ENCODE measurements around the gene VPS13A.
"Not testable (repeated sequence)": the region's sequence is repeated elsewhere in the genome, so short reads cannot be mapped to it uniquely, and the experiment has no call there.

Gene VPS13A

DNA sequence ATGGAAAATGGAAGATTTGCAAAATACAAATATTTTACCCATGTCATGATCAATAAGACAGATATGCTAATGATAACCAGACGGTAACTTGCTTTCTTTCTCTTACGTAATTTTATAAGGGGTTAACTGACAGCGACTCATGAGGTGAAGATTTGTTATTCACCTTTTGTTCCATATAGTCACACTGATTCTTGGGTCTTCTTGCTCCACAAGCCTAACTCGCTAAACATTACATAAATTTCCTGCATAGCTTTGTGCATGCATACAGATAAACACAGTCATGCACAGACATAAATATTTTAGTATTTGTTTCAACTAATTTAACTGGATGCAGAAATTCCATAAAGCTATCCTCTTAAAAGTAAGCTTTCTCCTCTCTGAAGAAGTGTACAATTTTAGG lies 225.9 kb downstream of the VPS13A start:
- H3K27me3 ChIP-seq (ENCODE audit: insufficient read depth, low read length) = no peaks in the 10 kb centered on the region
- H3K4me3 ChIP-seq (ENCODE audit: low read depth, low read length, poor library complexity, severe bottlenecking) = no peak overlapping the region
- no peaks in the 10 kb centered on the region for H3K4me1 ChIP-seq (ENCODE audit: insufficient read depth, low read length, severe bottlenecking)
- no peak overlapping the region for H3K27ac ChIP-seq (ENCODE audit: low read depth, low read length, poor library complexity, severe bottlenecking)
- no peaks in the 10 kb centered on the region for H3K9me2 ChIP-seq (ENCODE audit: low read depth, low read length)
- no peaks in the 10 kb centered on the region for H4K20me1 ChIP-seq (ENCODE audit: insufficient read depth, low read length)
- H3K9me3 ChIP-seq (ENCODE audit: low read length) = no peaks in the 10 kb centered on the region
- peaks cover 21% of the 10 kb centered on the region for H3K36me3 ChIP-seq (ENCODE audit: insufficient read depth, low read length)
- H2AFZ ChIP-seq (ENCODE audit: low read length) = no peak overlapping the region
- H3F3A ChIP-seq (ENCODE audit: insufficient read depth, low read length) = no peaks in the 10 kb centered on the region
- TF ChIP-seq, protein P1, sequence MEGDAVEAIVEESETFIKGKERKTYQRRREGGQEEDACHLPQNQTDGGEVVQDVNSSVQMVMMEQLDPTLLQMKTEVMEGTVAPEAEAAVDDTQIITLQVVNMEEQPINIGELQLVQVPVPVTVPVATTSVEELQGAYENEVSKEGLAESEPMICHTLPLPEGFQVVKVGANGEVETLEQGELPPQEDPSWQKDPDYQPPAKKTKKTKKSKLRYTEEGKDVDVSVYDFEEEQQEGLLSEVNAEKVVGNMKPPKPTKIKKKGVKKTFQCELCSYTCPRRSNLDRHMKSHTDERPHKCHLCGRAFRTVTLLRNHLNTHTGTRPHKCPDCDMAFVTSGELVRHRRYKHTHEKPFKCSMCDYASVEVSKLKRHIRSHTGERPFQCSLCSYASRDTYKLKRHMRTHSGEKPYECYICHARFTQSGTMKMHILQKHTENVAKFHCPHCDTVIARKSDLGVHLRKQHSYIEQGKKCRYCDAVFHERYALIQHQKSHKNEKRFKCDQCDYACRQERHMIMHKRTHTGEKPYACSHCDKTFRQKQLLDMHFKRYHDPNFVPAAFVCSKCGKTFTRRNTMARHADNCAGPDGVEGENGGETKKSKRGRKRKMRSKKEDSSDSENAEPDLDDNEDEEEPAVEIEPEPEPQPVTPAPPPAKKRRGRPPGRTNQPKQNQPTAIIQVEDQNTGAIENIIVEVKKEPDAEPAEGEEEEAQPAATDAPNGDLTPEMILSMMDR (IDR thresholded peaks at IDR 0.05; ENCODE audit: low read length) = no peak
- TF ChIP-seq EZH2 (IDR thresholded peaks at IDR 0.05; ENCODE audit: borderline replicate concordance, low read length) = no peak
- H3K4me2 ChIP-seq (ENCODE audit: low read length) = no peak overlapping the region
- no peaks in the 10 kb centered on the region for H3K79me2 ChIP-seq (ENCODE audit: insufficient read depth, low read length)
- H3K9ac ChIP-seq (ENCODE audit: low read length) = no peak overlapping the region

DNA sequence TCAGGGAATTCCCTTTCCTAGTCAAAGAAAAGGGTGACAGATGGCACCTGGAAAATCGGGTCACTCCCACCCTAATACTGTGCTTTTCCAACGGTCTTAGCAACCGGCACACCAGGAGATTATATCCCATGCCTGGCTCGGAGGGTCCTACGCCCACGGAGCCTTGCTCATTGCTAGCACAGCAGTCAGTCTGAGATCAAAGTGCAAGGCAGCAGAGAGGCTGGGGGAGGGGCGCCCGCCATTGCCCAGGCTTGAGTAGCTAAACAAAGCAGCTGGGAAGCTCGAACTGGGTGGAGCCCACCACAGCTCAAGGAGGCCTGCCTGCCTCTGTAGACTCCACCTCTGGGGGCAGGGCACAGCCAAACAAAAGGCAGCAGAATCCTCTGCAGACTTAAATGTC lies 231.2 kb downstream of the VPS13A start:
- H3K27ac ChIP-seq (ENCODE audit: low read depth, low read length, poor library complexity, severe bottlenecking); H3K9me3 ChIP-seq (ENCODE audit: low read length): not testable (repeated sequence)

GRCh38 chr9:77417566-77417965 lies 240.2 kb downstream of the VPS13A start:
- Histone ChIP-seq H3F3A (ENCODE audit: insufficient read depth, low read length) (no peaks in the 10 kb centered on the region), H4K20me1 (ENCODE audit: insufficient read depth, low read length) (no peaks in the 10 kb centered on the region), H3K4me3 (ENCODE audit: low read depth, low read length, poor library complexity, severe bottlenecking) (no peak overlapping the region), H3K79me2 (ENCODE audit: insufficient read depth, low read length) (no peaks in the 10 kb centered on the region), H2AFZ (ENCODE audit: low read length) (no peak overlapping the region), H3K4me2 (ENCODE audit: low read length) (no peak overlapping the region), H3K36me3 (ENCODE audit: insufficient read depth, low read length) (no peaks in the 10 kb centered on the region), H3K27me3 (ENCODE audit: insufficient read depth, low read length) (no peaks in the 10 kb centered on the region), H3K27ac (ENCODE audit: low read depth, low read length, poor library complexity, severe bottlenecking) (no peak overlapping the region), H3K4me1 (ENCODE audit: insufficient read depth, low read length, severe bottlenecking) (no peaks in the 10 kb centered on the region), H3K9me2 (ENCODE audit: low read depth, low read length) (no peaks in the 10 kb centered on the region), H3K9ac (ENCODE audit: low read length) (no peak overlapping the region), H3K9me3 (ENCODE audit: low read length) (no peaks in the 10 kb centered on the region)
- TF ChIP-seq EZH2 (IDR thresholded peaks at IDR 0.05; ENCODE audit: borderline replicate concordance, low read length) = no peak
- TF ChIP-seq, protein P1 (IDR thresholded peaks at IDR 0.05; ENCODE audit: low read length) = no peak

More for the DNA sequence above, 231.2 kb downstream of the VPS13A start:
- H2AFZ ChIP-seq (ENCODE audit: low read length); H3K4me3 ChIP-seq (ENCODE audit: low read depth, low read length, poor library complexity, severe bottlenecking); H3F3A ChIP-seq (ENCODE audit: insufficient read depth, low read length); H3K79me2 ChIP-seq (ENCODE audit: insufficient read depth, low read length); H3K4me1 ChIP-seq (ENCODE audit: insufficient read depth, low read length, severe bottlenecking); H3K9me2 ChIP-seq (ENCODE audit: low read depth, low read length); H3K4me2 ChIP-seq (ENCODE audit: low read length); H3K9ac ChIP-seq (ENCODE audit: low read length); H4K20me1 ChIP-seq (ENCODE audit: insufficient read depth, low read length); H3K27me3 ChIP-seq (ENCODE audit: insufficient read depth, low read length): not testable (repeated sequence)
- H3K36me3 ChIP-seq (ENCODE audit: insufficient read depth, low read length) = peaks cover 21% of the 10 kb centered on the region

DNA sequence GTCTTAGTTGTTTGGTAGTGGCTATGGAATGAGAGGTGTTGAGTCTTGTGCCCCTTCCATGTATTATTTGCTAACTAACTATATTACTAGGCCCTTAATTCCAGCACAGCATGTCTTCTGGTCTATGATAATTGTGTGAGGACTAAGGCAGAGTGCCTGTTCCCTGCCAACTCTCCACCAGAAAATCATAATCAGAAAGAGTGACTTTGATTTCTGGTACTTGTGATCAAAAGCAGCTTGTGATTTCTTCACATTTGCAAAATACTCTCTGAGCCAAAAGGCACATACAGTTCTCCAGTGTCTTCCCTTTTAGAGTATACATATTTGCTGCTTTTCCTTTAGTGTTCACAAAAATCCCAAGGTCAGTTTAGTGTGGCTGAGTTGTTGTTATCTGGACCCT lies 240.9 kb downstream of the VPS13A start:
- Histone ChIP-seq H3K36me3 (ENCODE audit: insufficient read depth, low read length) (no peaks in the 10 kb centered on the region), H3K9me3 (ENCODE audit: low read length) (no peaks in the 10 kb centered on the region), H3K4me1 (ENCODE audit: insufficient read depth, low read length, severe bottlenecking) (no peaks in the 10 kb centered on the region), H3K9ac (ENCODE audit: low read length) (no peak overlapping the region), H3K4me3 (ENCODE audit: low read depth, low read length, poor library complexity, severe bottlenecking) (no peak overlapping the region), H2AFZ (ENCODE audit: low read length) (no peak overlapping the region), H3K79me2 (ENCODE audit: insufficient read depth, low read length) (no peaks in the 10 kb centered on the region), H3K27me3 (ENCODE audit: insufficient read depth, low read length) (no peaks in the 10 kb centered on the region), H3K27ac (ENCODE audit: low read depth, low read length, poor library complexity, severe bottlenecking) (no peak overlapping the region), H3F3A (ENCODE audit: insufficient read depth, low read length) (no peaks in the 10 kb centered on the region), H3K9me2 (ENCODE audit: low read depth, low read length) (no peaks in the 10 kb centered on the region), H4K20me1 (ENCODE audit: insufficient read depth, low read length) (no peaks in the 10 kb centered on the region), H3K4me2 (ENCODE audit: low read length) (no peak overlapping the region)
- TF ChIP-seq, protein P1 (IDR thresholded peaks at IDR 0.05; ENCODE audit: low read length) = no peak
- TF ChIP-seq EZH2 (IDR thresholded peaks at IDR 0.05; ENCODE audit: borderline replicate concordance, low read length) = no peak

Data from OCI-LY1 (cell line).